GM21717 (cell line): Measurements from ENCODE around the gene NAV2.

Experiments
- ATAC-seq: cut with Tn5 transposase; IDR thresholded peaks from one replicate; pipeline ENCODE4 v1.9.1; 2021; ENCODE audit warnings: mild to moderate bottlenecking, moderate library complexity; ENCODE audit not compliant: unreplicated experiment

NAV2 gene

DNA sequence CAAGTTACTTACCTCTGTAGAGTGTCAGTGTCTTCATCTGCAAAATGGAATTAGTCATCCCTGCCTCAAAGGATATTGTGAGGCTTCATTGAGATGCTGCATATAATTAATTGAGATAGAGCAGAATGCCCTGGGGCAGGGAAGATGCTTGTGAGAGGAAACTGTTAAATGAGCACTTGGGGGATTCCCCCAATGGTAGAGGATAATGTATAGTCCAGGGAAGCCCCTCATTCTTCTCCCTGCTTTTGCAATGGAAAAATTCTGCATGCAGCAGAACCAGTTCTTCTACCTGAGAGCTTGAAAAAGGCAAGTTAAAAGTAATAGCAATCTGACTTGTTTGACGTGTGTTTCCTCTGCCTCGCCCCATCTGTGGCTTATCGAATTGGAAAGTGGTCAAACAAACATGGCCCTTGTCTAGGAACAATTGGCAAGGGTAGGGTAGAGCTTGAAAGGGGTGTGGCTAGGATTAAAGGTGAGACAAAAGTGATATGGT is 90.9 kb downstream of the NAV2 start:
- no peak for ATAC-seq

DNA sequence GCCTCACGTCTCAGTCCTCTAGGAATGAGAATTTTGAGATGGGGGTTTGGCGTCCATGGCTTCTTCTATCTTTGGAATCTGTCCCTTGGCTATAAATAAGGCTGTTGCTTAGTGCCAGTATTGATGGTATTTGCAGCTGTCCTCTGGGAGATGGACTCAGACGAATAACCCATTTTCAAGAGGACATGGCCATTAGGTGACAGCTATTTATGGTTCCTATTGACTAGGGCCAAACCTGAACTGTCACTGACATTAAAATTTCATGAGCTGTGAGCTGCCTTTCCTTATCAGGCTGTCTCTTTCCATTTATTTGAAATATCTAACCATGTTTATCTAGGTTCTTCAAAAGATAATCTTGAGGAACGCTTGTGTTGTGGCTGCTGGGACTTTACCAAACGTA is 92.7 kb downstream of the NAV2 start:
- ATAC-seq = no peak

DNA sequence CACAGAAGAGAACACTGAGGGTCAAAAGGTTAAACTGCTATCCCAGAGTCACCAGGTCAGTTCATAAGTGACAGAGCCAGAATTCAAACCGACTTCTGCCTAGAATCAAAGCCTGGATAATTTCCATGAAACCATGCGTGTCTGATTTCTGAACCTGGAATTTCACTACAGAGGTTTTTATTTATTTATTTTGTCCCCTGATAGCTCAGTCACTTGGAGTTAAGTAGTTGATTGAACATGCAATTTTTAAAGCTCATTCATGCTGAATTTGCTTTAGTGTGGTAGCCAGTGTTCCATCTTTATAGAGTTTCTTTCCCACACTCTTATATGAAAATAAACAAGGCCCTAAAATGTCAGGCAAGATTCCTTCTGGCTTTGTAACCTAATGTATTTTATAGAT is 93.2 kb downstream of the NAV2 start:
- no peak for ATAC-seq

DNA sequence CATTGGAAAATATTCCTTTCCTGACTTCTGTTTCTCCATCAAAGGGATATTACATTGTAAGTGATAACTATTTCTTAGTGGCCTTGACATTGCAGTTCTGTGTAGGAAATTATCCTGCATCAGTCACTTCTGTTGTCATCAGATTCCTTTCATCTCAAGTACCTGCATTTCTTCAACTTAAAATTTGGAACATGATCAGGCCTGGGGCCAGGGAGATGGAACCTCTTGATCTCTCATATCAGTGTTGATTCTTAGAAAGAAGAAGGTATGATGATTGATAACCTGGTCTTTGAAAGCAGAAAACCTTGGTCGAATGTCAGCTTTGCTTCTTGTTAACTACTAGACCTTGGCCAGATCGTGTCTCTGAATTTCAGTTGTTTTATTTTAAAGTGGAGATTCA is 93.6 kb downstream of the NAV2 start:
- ATAC-seq = no peak

DNA sequence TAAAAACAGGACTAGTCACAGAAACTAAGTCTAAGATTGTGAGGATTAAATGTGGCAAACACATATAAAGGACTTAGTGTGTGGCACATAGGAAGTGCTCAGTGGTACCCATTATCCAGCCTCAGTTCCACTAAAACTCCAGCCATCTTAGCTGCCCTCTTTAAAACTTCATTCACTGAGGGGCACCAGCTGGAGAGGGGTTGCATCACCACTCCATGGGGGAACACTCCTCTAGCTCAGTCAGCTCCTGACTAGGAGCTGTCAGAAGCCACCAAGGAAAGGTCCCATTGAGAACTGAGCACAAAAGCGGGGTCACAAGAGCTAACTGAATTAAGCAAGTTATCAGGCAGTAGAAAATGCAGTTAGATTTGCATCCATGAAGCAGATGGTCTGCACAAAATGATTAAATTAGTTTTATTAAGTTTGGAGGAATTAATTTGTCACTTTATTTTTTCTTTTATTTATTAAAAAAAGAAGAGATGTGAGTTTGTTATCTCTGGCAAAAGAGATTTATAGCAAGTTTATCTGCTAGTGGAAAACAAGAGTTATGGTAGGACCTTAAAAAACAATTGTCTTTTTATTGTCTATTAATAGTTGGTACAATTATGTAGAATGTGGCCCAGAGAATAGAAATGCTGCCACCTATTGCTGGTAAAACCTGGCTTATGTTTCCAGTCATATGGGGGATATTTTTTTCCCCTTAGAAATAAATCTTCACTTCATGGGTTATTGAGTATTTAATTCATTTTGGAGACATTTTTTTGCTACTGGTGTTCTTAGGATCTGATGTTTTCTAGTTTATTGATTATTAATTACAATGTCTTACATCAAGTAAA is 95.7 kb downstream of the NAV2 start:
- no peak for ATAC-seq

DNA sequence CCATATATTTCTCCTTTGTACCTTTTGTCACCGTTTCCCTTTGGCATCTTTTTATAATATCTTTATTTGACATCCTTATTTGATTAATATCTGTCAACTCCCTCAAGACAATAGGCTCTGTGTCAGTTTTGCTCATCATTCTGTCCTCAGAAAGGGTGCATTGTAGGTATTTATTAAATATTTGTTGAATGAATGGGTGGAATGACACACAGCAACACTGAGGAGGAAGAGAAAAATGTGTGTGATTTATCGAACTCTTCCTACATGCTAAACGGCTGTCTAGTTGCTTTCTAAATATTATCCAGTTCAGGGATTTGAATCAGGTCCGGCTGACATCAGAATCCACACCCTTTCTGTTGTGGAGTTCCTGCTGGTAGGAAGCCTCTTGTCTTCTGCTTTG is 98.2 kb downstream of the NAV2 start:
- ATAC-seq = no peak

DNA sequence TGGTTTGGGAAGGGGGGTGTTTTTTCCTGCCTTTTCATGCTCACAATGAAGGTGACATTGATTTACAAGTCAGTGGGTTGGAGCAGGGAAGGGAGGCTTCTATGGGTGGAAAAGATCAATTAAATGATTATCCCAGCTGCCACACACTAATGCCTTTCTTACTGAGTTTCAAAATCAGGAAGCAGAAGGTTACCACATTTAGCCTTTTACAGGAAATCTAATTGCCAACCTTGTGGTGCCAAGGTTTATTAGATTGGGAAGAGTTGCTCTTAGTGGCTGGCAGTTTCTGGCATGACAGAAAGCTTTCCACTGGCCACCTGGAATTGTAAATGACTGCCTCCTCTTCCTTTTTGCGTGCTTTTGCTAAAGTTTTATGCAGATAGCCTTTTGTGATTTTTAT is 98.7 kb downstream of the NAV2 start:
- no peak for ATAC-seq

DNA sequence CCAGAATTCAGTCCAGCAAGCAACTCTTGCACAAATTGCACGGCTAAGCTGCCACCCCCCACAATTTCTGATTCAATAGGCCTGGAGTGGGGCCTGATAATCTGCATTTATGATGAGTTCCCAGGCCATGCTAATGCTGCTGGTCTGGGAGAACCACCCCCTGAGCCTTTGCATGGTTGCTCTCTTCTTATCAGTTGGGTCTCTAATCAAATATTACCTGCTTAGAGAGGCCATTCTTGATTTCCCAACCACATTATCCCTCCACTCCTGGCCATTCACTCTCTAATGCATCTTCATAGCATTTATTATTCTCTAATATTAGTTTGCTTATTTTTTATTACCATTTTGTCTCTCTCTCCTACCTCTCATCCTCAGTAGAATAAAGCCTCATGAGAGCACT is 99.5 kb downstream of the NAV2 start:
- no peak for ATAC-seq

DNA sequence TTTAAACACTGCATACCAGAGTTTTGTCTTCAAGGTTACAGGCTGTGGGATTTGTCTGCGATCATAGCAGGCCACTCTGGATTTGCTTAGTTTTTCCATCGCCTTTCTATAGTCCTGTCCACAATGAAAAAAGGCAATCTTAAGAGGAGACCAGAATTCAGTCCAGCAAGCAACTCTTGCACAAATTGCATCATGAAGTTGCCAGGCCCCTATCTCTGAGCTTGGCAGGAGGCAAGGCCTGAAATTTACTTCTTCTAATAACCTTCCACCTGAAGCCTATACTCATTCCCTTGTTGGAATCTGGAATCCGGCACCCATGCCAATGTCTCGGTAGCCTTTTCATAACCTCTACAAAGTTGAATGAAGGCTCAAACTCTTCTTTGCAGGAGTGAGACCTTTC is 100.1 kb downstream of the NAV2 start:
- ATAC-seq = no peak

DNA sequence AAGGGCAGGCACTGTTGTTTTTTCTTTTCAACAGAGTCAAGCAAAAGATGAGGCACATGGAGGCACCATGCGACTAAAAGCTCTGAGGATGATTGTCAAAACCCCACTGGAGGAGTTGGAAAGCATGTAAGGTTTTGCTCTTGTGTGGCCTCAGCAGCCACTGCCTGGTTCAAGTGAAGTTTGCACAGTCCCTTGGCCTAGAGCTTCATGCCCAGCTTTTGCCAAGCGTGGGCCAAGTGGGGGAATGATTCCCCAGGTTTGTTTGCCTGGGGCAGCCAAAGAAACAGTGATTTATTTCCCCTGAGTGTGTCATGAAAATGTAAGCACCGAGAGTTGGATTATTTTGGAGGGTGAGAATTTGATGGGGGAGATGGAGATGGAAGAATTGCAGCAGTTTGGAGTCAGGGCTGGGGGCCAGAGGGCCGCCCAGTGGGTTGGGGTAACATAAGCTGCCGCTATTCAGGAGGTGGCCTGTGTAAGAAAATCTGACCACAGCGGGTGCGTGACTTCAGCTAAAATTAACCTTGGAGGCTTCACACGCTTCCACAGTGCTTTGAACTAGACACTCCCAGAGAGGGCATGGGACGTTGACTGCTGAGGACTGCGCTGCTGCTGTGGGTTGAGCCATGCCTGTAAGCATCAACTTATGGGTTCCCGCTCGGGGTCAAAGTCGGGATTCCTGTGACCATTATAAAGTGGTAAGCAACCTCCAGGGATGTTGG is 100.7 kb downstream of the NAV2 start:
- ATAC-seq = no peak

DNA sequence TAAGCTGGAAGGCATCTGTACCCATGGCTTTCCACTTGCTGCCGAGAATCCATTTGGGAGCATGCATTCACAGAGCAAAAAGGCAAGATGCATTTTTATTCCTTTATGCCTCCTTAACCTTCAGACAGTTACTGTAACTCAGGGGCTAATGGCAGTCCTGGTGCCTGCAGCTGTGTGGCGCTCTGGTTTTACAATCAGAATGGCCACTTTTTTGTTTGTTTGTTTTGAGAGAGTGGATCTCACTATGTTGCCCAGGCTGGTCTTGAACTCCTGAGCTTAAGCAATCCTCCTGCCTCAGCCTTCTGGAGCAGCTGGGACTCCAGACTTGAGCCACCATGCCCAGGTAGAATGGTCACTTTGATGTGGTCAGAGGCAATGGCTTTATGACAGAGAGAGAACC is 101.8 kb downstream of the NAV2 start:
- no peak for ATAC-seq

DNA sequence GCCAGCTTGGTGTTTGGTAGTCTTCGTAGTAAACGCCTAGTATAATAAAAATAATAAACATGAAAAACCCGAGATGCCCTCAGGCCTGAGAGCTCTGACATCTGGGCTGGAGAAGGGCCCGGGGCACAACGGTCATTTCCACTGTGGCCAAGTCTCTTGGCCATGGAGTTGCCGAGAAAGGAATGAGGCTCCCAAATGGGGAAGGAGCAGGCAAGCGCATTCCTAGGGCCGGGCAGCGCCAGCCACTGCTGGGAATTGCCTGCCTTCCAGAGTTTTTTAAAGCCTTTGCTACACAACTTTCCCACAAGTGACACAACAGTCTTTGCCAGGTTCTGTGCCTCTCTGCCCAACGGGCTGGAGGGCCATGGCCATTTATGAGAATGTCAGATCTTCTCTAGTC is 103.4 kb downstream of the NAV2 start:
- no peak for ATAC-seq

DNA sequence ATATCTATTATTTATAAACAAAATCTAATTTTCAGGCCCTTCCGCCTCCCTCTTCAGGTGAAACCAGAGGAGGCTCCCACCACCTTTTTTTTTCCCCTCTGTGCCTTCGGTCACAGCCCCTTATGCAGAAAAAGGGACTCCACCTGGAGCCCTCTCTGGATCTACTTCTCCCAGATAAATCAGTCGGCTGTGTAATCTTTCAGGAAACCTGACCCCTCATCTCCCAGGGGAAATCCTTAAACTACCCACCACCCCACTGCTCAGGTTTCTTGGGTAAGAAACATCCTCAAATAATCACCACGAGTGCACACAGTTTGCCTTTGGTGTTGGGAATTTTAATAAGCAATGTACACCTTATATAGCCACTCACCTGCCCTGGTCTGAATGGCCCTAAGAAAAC is 104.2 kb downstream of the NAV2 start:
- no peak for ATAC-seq

DNA sequence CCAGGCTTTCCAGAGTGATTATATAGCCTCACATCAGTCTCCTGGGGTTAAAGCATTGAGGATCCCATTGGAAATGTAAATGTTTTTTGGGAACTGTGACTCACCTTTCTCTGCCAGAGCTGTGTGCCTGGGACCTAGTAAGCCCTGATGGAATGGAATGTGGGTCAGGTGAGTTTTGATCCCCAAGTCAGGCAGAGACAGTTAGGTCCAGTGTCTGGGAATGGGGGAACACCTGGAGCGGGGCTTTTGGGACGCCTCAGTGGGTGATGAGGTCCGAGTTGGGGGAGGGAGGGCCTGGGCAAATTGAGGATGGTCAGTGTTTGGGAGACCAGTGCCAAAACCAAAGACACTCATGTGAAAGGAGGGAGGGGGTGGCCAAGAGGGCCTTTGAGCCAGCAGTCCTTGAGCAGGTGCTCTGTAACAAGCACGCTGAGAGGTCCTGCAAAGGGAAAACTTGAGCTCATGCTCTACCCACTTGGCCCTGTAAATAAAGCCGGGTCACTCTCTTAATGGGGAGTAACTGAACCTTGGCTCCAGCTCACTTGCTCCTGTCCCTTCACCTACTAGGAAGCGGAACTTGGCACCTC is 104.7 kb downstream of the NAV2 start:
- no peak for ATAC-seq

DNA sequence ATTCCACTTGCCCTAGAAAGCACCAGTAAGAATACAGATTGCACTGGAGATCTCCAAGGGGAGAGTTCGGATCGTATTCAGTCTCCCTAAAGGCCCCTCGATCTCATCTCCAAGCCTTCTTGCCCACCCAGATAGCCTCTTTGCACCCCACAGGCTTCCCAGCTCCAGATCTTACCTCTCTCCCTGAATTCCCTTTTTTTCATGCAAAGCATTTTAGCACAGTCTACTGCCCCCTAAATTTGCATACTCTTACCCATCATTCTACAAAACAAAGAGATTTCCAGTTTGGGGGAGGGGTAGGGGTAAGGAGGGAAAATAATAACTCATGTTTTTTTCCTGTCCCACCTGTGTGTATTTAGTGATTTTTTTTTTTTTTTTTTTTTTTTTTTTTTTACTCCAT is 105.2 kb downstream of the NAV2 start:
- ATAC-seq = no peak

DNA sequence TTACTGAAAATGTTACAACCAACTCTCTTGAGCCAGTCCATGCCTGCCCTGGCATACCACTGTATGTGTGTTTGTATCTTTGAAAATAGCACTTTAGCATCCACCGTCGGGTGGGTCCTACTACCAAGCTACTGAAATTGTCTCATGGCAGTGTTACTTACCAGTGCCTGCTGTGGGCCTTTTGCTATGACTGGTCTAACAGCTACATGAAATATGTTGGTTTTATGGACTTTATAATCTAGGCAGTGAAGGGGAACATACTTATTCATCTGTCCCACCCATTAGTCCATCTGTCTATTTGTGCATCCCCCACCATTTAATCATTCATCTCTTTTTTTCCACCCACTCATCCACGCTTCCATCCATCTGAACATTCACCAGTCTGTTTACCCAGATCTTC is 106.0 kb downstream of the NAV2 start:
- ATAC-seq = no peak

DNA sequence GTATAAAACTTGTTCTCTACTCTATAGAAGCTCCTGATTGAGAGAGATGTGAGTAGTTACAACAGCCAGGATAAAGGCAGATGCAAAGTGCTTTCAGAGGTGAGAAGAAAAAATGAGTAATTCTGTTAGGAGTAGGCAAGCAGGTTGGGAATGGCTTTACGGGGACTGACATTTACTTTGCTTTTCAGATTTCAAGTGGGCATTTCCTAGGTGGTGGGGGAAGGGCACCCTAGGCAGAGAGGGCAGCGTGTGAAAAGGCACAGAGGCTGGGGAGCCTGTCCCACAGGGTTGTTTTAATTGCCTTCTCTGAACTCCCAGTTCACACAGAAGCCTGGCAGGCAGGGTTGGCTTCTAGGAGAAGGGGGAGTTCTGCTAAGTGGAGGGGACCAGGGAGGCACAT is 106.5 kb downstream of the NAV2 start:
- ATAC-seq = no peak

DNA sequence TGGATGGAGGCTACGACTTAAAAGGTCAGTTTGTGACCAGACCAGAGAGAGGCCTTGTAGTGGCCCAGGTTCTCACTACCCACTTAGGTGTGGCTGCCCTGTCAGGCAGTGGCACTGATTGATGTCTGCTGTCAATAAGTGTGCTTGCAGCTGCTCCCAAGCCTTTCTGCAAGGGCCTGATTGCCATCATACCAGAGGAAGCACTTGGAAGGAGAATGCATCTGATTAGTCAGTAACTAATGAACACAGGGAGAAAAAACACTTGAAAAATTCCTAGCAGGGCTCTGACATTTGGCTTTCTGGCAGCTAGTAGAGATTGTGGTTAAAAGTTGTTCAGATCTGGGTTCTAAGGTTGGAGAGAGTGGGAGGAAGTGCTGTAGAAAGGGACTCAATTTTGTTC is 107.5 kb downstream of the NAV2 start:
- ATAC-seq = no peak

DNA sequence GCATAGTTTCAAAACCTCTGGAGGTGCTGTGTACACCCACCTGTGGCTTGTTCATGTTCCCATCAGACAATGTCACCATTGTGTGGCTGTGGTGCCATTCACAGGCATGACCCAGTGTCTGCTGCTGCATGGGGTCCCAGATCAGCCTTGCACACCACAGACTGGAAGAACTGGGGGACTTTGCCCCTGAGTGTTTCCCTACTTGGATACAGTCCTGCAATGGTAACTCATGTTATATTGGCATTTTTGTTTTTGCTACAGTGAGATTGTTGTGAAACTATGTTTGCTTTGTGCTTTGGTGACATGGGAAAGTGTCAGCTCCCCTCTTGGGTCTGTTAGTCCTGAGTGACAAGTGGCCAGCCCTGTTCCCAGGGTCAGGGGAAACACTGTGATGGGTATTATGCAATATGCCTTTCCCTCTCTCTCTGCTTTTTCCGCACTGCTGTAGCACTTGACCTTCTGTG is 108.8 kb downstream of the NAV2 start:
- ATAC-seq = no peak

DNA sequence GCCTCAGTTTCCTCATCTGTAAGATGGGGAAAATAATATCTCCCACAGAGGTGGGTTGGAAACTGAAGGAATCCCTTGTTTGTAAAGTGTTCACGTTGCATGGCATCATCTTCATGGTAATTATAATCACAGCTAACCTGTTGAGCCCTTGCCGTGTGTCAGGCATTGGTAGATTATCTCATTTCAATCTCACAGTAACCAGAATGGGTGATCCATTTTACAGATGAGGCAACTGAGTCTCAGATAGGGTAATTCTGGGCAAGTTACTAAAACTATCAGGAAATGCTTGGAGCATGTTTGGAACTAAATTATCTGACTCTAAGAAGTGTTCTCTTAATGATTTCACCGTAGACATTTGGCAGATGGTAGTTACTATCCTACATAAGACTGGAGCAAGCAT is 109.4 kb downstream of the NAV2 start:
- ATAC-seq = no peak

DNA sequence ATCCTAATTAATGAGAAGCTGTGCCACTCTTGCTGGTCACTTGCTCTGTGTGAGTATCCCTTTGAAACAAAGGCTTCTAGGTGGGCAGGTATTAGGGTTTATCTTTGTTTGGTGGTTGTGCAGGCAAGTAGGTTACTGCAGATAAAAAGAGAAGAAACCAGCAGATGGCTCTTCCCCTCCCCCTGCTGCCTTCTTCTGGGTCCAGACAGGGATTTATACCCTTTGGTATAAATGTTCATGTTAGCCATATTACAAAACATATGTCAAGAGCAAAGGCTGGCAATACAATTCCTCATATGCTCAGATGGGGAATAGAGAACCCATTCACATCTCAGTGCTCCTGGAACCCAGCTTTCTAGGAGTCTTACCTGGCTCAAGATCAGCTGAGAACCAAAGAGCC is 109.9 kb downstream of the NAV2 start:
- ATAC-seq = no peak

DNA sequence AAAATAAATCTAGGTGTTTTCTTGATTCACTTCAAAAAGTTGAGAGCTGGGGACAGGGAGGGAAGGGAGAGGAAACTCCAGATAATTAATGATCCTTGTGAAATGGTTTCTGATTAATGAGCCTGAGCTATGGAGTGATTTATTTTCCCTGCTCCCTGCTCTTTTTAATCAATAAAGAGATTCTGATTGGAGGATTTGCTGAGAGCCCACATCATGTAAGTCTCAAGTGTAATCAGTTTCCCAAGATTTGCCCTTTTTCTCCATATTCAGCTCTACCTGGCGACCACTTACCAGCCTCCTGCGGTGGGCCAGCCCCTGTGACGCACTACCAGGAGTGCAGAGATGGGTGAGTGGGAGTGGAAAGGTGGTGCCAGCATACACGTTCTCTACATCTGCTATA is 114.0 kb downstream of the NAV2 start:
- no peak for ATAC-seq
